CD14-positive monocyte (primary cell): ENCODE results near the gene ZFP3. TPM values are rescaled to one million over a fixed set of nuclear protein-coding genes. Genes with fewer than 3 reads are reported as not detected.
A peak's percentile ranks its signal among the peaks of the same experiment; 100 is the strongest.
"Not testable (repeated sequence)": the region's sequence is repeated elsewhere in the genome, so short reads cannot be mapped to it uniquely, and the experiment has no call there.

Experiments used
- DNase-seq, 3 donors: peaks; one replicate each; pipeline ENCODE4 v3.0.0-alpha.2; 2011 to 2022
- H2AFZ ChIP-seq: 2 replicates; pipeline ENCODE4 v1.6.0; 2012; ENCODE audit warnings: mild to moderate bottlenecking, low read depth, low read length, inconsistent platforms; ENCODE audit not compliant: insufficient read depth, poor library complexity, severe bottlenecking
- H3K27ac ChIP-seq, 2 donors: 1 replicate in 1 of 2; 2 replicates in 1 of 2; pipeline ENCODE4 v1.5.1; 2012 to 2013; ENCODE audit warnings: low read length in 2 of 2, control low read depth in 1 of 2, inconsistent platforms in 1 of 2, low read depth in 1 of 2, mild to moderate bottlenecking in 1 of 2
- H3K27me3 ChIP-seq, 2 donors: one replicate each; pipeline versions ENCODE4 v1.6.0 to v1.6.1; 2011 to 2013; ENCODE audit warnings: low read length in 2 of 2; ENCODE audit not compliant: control insufficient read depth in 2 of 2, insufficient read depth in 2 of 2
- H3K36me3 ChIP-seq, 2 donors: replicated peaks in 1 of 2; 1 replicate in 1 of 2; 2 replicates in 1 of 2; pipeline versions ENCODE4 v1.5.1 to v1.6.1; 2012 to 2013; ENCODE audit warnings: low read length in 2 of 2, control low read depth in 1 of 2, inconsistent platforms in 1 of 2, mild to moderate bottlenecking in 1 of 2; ENCODE audit not compliant: insufficient read depth in 2 of 2, control insufficient read depth in 1 of 2
- H3K4me1 ChIP-seq, 2 donors: 1 replicate in 1 of 2; 2 replicates in 1 of 2; pipeline versions ENCODE4 v1.5.1 to v1.6.1; 2012 to 2013; ENCODE audit warnings: low read length in 2 of 2, control low read depth in 1 of 2, inconsistent platforms in 1 of 2, mild to moderate bottlenecking in 1 of 2, moderate library complexity in 1 of 2; ENCODE audit not compliant: insufficient read depth in 2 of 2, control insufficient read depth in 1 of 2
- H3K4me2 ChIP-seq: replicated peaks from 2 replicates; pipeline ENCODE3; 2012; ENCODE audit warnings: low read length, moderate library complexity, mild to moderate bottlenecking; ENCODE audit not compliant: poor library complexity, severe bottlenecking; ENCODE audit errors: extremely low read depth
- H3K4me3 ChIP-seq, 3 experiments: fragments of 200-600 bp in 1 of 3; sonication (generic) in 1 of 3; replicated peaks in 1 of 3; 1 replicate in 2 of 3; 2 replicates in 1 of 3; pipeline ENCODE4 v1.5.1; 2011 to 2013; ENCODE audit warnings: low read length in 3 of 3, mild to moderate bottlenecking in 3 of 3, control low read depth in 2 of 3, low read depth in 2 of 3, inconsistent platforms in 1 of 3, moderate library complexity in 1 of 3
- H3K79me2 ChIP-seq: 2 replicates; pipeline ENCODE4 v1.6.0; 2012; ENCODE audit warnings: mild to moderate bottlenecking, control low read depth, inconsistent platforms, low read length, moderate library complexity; ENCODE audit not compliant: insufficient read depth
- H3K9ac ChIP-seq: 2 replicates; pipeline ENCODE4 v1.6.0; 2017; ENCODE audit warnings: low read length, mild to moderate bottlenecking; ENCODE audit not compliant: insufficient read depth, poor library complexity, severe bottlenecking
- H3K9me3 ChIP-seq, 2 donors: replicated peaks in 1 of 2; 1 replicate in 1 of 2; 2 replicates in 1 of 2; pipeline versions ENCODE4 v1.5.1 to v1.6.1; 2012 to 2013; ENCODE audit warnings: low read length in 2 of 2, control low read depth in 1 of 2; ENCODE audit not compliant: control insufficient read depth in 1 of 2, insufficient read depth in 1 of 2
- H4K20me1 ChIP-seq: 2 replicates; pipeline ENCODE4 v1.6.0; 2012; ENCODE audit warnings: mild to moderate bottlenecking, low read length, control low read depth, moderate library complexity; ENCODE audit not compliant: insufficient read depth
- H3K27ac Mint-ChIP-seq, 7 donors: one replicate each; pipeline ENCODE4 v1.8.0; 2020; ENCODE audit warnings: mild to moderate bottlenecking in 7 of 7, mixed read lengths in 7 of 7, moderate library complexity in 6 of 7, inconsistent platforms in 2 of 7
- H3K27me3 Mint-ChIP-seq, 3 donors: one replicate each; pipeline ENCODE4 v1.8.0; 2021 to 2022; ENCODE audit warnings: low read depth in 3 of 3, mild to moderate bottlenecking in 3 of 3, mixed read lengths in 3 of 3, moderate library complexity in 3 of 3, inconsistent platforms in 1 of 3
- H3K36me3 Mint-ChIP-seq, 2 donors: one replicate each; pipeline ENCODE4 v1.8.0; 2020; ENCODE audit warnings: mixed read lengths in 2 of 2, inconsistent platforms in 1 of 2, mild to moderate bottlenecking in 1 of 2
- H3K4me1 Mint-ChIP-seq: one replicate; pipeline ENCODE4 v1.8.0; 2020; ENCODE audit warnings: mild to moderate bottlenecking, mixed read lengths
- H3K4me3 Mint-ChIP-seq, 2 donors: one replicate each; pipeline ENCODE4 v1.8.0; 2020; ENCODE audit warnings: mild to moderate bottlenecking in 2 of 2, mixed read lengths in 2 of 2, moderate library complexity in 1 of 2
- H3K9me3 Mint-ChIP-seq, 7 donors: one replicate each; pipeline ENCODE4 v1.8.0; 2020 to 2022; ENCODE audit warnings: mixed read lengths in 7 of 7, mild to moderate bottlenecking in 6 of 7, moderate library complexity in 6 of 7, inconsistent platforms in 2 of 7
- CTCF ChIP-seq: fragments of 200-600 bp; IDR thresholded peaks from one replicate; pipeline ENCODE4 v1.8.0; 2022; ENCODE audit warnings: antibody characterized with exemption, mild to moderate bottlenecking
- WGBS: methylation state at CpG from one replicate; pipeline ENCODE4 v1.1.5; 2013; ENCODE audit warnings: missing lambda C conversion rate; ENCODE audit not compliant: insufficient coverage; 5-methylcytosine and 5-hydroxymethylcytosine counted together
- intact Hi-C, 2 donors: fragments of 100-400 bp; cut with micrococcal nuclease; formaldehyde crosslinking; loops; one replicate each; pipeline versions ENCODE4 v1.15.0 to v1.15.1; 2023
- polyA plus RNA-seq, 3 donors: library from polyadenylated mRNA; depleted of rRNA in 1 of 3; unstranded in 2 of 3; stranded (reverse) in 1 of 3; fragments of 300-500 nt in 2 of 3; fragments of >200 nt in 1 of 3; fragmentation: Illumina TruSeq in 2 of 3; gene quantifications; 1 replicate in 2 of 3; 2 replicates in 1 of 3; pipeline ENCODE4 v1.2.3, GENCODE V29; 2012 to 2021

ZFP3 gene
- polyA plus RNA-seq, 3 donors, result 0.39 to 1.9 (median 0.75) TPM

GRCh38 chr17:5128905-5129535 is 50.8 kb downstream of the ZFP3 start:
- H2AFZ ChIP-seq, result no peak overlapping the region
- peaks cover 0 to 2% of the 10 kb centered on the region in 2 donors for H3K27me3 ChIP-seq
- no peak overlapping the region for H3K27ac ChIP-seq
- H3K79me2 ChIP-seq, result no peaks in the 10 kb centered on the region
- H3K9ac ChIP-seq, result no peak overlapping the region
- no peak overlapping the region for H3K4me3 ChIP-seq
- no peaks in the 10 kb centered on the region for H3K36me3 ChIP-seq
- intact Hi-C loops, result no loop called here
- no peak for DNase-seq
- Mint-ChIP-seq H3K4me3 (no peak overlapping the region), H3K27ac (no peak overlapping the region), H3K9me3 (peaks cover 0 to 1% (median 0%) of the 10 kb centered on the region in 7 donors), H3K4me1 (no peaks in the 10 kb centered on the region), H3K27me3 (peaks cover 6 to 12% (median 12%) of the 10 kb centered on the region in 3 donors), H3K36me3 (no peaks in the 10 kb centered on the region)
- H3K4me1 ChIP-seq, result no peaks in the 10 kb centered on the region
- no peaks in the 10 kb centered on the region for H3K9me3 ChIP-seq
- no peak overlapping the region for H3K4me2 ChIP-seq
- no peak for TF ChIP-seq CTCF
- no peaks in the 10 kb centered on the region for H4K20me1 ChIP-seq
- WGBS, result 91% methylated on average over 10 of the region's 11 CpGs

DNA sequence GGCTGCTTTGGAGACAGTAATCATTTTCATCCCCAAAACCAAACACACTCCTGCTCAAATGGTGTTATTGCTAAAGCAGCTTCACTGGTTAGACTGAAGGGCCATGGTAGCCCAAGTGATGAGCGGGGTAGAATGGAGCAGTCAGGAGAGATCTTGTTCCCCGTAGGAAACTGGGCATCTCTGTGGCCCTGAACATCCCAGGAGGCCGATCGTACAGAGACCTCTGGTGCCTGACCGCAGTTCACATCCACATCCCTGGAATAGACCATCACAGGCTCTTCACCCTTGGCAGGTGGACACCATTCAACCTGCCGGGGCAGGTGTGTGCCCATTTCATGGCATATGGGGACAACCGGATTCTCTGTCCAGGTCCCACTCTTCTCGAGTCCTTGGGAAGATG is 51.5 kb downstream of the ZFP3 start:
- H3K27ac ChIP-seq, H3K27me3 ChIP-seq, H3K9ac ChIP-seq, H4K20me1 ChIP-seq, H2AFZ ChIP-seq, H3K4me3 ChIP-seq, H3K9me3 Mint-ChIP-seq, H3K36me3 ChIP-seq, H3K27me3 Mint-ChIP-seq, H3K4me1 ChIP-seq, H3K4me3 Mint-ChIP-seq, DNase-seq, H3K4me1 Mint-ChIP-seq, H3K36me3 Mint-ChIP-seq, H3K4me2 ChIP-seq, H3K9me3 ChIP-seq, intact Hi-C loops, H3K79me2 ChIP-seq: not testable (repeated sequence)
- peak overlapping the region in 1 of 7 donors; percentile 28 for H3K27ac Mint-ChIP-seq
- 93% methylated on average over 8 of the region's 8 CpGs for WGBS

DNA sequence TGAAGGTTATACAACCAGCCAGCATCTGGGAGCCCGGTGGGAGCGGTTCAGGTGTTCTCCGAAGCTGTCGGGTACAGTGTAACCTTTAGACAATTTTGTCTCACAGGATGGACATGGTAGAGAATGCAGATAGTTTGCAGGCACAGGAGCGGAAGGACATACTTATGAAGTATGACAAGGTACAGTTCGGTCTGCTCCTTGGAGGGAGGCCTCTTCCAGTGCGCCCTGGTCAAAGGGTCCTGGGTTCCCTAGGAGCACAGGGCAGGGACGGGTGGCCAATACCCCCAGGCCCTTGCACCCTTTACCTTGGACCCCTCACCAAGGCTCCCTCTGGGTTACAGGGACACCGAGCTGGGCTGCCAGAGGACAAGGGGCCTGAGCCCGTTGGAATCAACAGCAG is 52.0 kb downstream of the ZFP3 start:
- WGBS, result 96% methylated on average over 8 of the region's 10 CpGs
- H3K27me3 Mint-ChIP-seq, H3K4me2 ChIP-seq, DNase-seq, H3K9me3 ChIP-seq, H4K20me1 ChIP-seq, H2AFZ ChIP-seq, intact Hi-C loops, H3K79me2 ChIP-seq, H3K4me1 Mint-ChIP-seq, H3K36me3 Mint-ChIP-seq, H3K27ac ChIP-seq, H3K9ac ChIP-seq, H3K9me3 Mint-ChIP-seq, H3K4me1 ChIP-seq, H3K36me3 ChIP-seq, H3K4me3 ChIP-seq, H3K27me3 ChIP-seq, H3K27ac Mint-ChIP-seq, H3K4me3 Mint-ChIP-seq: not testable (repeated sequence)

DNA sequence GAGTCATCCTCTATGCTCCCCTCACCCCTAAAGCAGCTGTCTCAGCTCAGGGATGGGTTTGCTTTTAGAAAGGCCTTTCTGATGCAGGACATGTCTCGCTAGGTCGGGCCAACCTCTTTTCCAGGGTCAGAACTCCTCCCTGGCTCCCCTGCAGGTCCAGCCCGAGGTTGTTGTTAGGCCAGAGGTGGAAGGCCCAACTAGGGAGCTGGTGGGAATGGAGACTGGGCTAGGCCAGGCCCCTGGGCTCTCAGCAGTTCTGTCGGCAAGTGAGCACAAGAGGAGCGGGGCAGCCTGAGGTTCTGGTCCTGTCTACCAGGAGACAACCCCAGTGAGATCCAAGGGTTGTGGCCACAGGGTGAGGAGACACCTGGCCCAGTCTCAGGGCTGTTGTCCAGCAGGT is 52.4 kb downstream of the ZFP3 start:
- H3K27ac Mint-ChIP-seq, H2AFZ ChIP-seq, DNase-seq, H3K9ac ChIP-seq, H3K27me3 Mint-ChIP-seq, H3K9me3 Mint-ChIP-seq, H3K4me1 Mint-ChIP-seq, H3K27ac ChIP-seq, H3K4me2 ChIP-seq, H4K20me1 ChIP-seq, H3K4me3 ChIP-seq, H3K79me2 ChIP-seq, H3K36me3 Mint-ChIP-seq, H3K36me3 ChIP-seq, H3K27me3 ChIP-seq, H3K4me1 ChIP-seq, H3K9me3 ChIP-seq, H3K4me3 Mint-ChIP-seq, intact Hi-C loops: not testable (repeated sequence)
- whole genome bisulfite sequencing, result 95% methylated on average over 3 of the region's 5 CpGs
